ENCODE measurements around the gene INPP5B.

Gene INPP5B

GRCh38 chr1:37865348-37866120, 81.3 kb downstream of the INPP5B start:
- DNase-seq: no peak

DNA sequence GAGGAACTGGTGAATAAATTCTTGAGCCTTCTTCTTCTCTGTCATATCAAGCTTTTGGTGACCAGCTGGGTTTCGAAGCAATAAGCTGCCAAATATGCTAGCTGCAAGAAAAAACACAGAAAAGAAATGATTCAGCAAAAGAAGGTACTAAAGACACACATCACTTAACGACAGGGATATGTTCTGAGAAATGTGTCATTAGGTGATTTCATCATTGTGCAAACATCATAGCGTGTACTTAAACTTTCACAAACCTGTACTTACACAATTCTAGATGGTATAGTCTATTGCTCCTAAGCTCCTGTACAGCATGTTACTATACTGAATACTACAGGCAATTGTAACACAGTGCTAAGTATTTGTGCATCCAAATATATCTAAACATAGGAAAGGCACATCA, 84.5 kb downstream of the INPP5B start:
- DNase-seq: no peak

- DNase-seq: no peak
Observed at GRCh38 chr1:37861151-37861550, 85.7 kb downstream of the INPP5B start.

GRCh38 chr1:37860346-37860666, 86.5 kb downstream of the INPP5B start:
- DNase-seq: no peak

GRCh38 chr1:37859507-37860345, 87.1 kb downstream of the INPP5B start, which contains the start of gene MTF1:
TSS of gene MTF1 (minus strand) at chr1:37859592. CDS start at chr1:37857658, 1,934 bp downstream.
- DNase-seq: peak; percentile 84

DNA sequence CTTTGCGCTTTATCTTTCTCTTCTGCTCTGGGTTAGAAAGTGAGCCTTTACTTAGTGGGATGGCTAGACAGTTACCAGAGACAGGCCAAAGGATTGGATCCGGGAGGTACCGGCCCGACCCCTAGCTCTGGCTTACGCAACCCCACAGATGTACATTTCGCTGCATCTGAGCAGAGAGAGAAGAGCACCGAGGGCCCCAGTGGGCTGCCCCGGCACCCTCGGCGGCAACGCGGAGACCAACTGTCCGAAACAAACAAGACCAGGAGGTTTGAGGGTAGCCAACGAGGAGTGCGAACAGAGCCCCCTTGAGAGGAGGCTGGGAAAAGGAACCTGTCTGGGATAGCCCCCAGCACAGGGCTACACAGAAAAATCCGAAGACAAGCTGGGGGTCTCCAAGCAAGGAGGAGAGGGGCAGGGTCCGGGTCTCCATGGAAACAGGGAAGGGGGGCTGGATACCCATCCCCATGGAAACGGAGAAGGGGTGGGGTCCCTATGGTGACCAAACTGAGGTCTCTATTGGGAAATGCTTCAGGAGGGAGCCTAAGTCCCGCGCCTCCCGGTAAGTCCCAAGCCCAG, 87.8 kb downstream of the INPP5B start:
- DNase-seq: peak; percentile 32

- DNase-seq: no peak
Observed at GRCh38 chr1:37854406-37854805, 92.4 kb downstream of the INPP5B start.

DNA sequence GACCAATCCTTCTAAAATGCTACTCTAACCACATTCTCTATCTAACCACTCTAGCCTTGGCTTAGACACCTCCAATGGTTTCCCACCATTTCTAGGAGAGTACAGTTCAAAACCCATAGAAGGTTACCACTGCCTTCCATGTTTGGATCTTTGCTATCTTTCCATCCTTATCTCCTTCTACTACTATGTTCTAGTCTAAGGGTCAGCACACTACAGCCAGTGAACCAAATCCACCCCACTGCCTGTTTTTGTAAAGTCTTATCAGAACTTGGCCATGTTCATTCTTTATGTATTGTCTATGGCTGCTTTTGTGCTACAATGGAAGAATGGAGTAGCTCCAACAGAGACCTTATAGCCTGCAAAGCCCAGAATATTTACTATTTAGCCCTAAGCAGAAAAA, 93.7 kb downstream of the INPP5B start:
- no peak for DNase-seq

GRCh38 chr1:37851782-37852210, 95.1 kb downstream of the INPP5B start:
- DNase-seq: no peak

DNA sequence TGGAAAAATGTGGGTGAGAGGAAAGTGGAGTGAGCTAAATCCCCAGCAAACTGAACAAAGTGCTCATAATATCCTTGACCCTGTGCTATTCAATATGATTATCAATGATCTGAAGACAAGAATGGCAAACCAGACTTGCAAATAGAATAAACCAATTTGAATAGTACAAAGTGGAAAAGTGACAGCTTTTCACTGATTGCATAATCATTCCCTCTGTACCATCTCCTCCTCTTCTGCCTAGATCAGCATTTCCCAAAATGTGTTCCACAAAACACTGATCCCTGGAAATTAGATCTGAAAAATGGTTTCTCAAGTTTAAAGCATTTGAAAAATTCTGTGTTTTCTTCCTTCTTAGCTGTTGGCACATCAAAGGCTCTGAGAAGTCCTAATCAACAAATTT, 95.6 kb downstream of the INPP5B start:
- DNase-seq: no peak

DNA sequence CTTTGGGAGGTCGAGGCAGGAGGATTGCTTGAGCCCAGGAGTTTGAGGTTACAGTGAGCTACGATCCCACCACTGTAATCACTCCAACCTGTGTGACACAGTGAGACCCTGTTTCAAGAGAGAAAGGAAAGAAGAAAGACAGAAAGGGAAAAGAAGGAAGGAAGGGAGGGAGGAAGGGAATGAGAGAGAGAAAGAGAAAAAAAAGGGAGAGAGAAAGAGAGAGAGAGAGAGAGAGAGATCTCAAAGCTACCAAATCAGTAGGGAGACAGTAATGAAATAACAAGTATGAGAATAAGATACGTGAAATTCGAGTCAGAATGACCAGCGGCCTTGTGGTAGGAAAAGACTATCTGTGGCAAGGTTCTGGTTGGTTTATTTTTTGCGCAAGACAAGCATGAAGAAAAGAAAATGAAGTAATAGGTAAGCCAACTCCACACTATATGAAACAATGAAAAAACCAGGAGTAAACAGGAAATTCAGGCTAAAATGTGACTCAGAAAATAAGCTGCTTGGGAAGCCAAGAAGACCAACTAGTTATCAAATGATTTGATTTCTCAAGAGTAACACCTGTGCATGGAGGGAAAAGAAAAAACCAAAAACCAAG, 96.4 kb downstream of the INPP5B start:
- DNase-seq: no peak

DNA sequence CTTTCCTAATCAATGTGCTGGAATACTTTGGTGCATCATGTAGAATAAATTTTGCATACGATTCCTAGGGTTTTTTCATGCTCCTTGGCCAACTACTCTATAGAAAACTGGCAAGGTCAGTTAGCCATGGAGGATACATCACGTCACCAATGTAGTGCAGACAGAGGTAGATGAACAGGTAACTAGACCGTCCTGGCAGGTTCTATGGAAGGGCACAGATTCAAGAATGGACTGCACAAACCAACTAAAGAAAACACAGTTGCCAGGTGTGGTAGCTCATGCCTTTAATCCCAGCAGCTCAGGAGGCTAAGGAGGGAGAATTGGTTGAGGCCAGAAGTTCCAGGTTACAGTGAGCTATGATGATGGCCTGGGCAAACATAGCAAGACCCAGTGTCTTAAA, 97.4 kb downstream of the INPP5B start:
- DNase-seq: no peak

- DNase-seq: no peak
Observed at GRCh38 chr1:37846647-37847339, 100.1 kb downstream of the INPP5B start.

GRCh38 chr1:37845786-37846185, 101.1 kb downstream of the INPP5B start:
- DNase-seq: no peak

GRCh38 chr1:37845049-37845646, 101.7 kb downstream of the INPP5B start:
- no peak for DNase-seq

- no peak for DNase-seq
Observed at GRCh38 chr1:37844536-37844935, 102.3 kb downstream of the INPP5B start.

GRCh38 chr1:37841652-37842051, 105.2 kb downstream of the INPP5B start:
- DNase-seq: no peak

- DNase-seq: no peak
Observed at GRCh38 chr1:37840711-37841110, 106.1 kb downstream of the INPP5B start.

DNA sequence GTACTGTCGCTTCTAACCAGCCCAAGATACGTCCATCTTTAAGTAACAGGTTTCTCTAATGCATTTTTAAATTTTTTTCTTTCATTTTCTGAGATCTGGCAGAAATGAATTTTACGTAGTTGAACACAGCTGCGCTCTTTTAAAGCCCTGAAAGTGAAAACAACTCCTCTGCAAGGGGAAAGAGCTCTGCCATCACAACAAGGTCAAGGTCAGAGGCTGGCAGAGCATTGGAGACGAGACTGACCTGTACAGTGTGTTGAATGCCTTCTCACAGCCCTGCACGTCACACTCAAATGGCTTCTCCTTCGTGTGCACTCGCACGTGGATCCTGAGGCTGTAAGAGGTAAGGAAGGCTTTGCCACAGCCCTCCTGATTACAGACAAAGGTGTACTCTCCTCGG, 107.2 kb downstream of the INPP5B start:
- DNase-seq: no peak

DNA sequence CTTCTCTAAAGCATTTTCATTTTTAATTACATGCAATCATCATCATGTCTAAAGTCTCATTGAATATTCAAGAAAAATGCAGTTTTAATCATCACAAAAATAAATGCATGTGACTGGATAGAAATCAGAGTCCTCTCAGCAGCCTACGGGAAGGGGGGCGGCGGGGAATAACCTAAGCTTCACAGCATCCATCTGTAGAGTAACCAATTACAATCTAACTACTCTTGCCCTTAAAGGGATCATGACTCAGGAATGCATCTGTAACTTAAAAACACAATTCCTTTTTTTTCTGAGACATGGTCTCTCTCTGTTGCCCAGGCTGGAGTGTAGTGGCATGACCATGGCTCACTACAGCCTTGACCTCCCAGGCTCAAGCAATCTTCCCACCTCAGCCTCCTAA, 110.1 kb downstream of the INPP5B start:
- DNase-seq: no peak

DNA sequence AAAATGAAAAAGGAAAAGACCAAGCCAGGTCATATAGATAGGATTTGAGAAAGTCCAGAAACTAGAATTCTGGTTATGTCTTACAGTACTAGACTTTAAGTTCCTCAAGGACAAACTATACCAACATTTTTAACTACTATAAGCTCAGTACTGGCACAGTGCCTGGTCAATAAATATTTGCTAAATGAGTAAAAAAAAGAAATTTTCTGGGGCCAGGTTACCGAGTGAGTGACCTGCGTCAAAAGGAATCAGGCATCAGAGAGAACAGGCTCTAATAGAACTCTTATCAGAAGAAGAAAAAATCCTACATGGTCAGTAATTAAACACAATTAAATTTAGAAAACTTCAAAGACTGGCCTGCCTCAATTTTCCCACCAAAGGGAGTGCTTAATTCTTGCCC, 115.0 kb downstream of the INPP5B start:
- DNase-seq: no peak

- no peak for DNase-seq
Observed at GRCh38 chr1:37831109-37831508, 115.7 kb downstream of the INPP5B start.

Measured in 8988T (cell line).